ENCODE results near the gene ITGB8.
"Not testable (repeated sequence)": the region's sequence is repeated elsewhere in the genome, so short reads cannot be mapped to it uniquely, and the experiment has no call there.

ITGB8 gene

DNA sequence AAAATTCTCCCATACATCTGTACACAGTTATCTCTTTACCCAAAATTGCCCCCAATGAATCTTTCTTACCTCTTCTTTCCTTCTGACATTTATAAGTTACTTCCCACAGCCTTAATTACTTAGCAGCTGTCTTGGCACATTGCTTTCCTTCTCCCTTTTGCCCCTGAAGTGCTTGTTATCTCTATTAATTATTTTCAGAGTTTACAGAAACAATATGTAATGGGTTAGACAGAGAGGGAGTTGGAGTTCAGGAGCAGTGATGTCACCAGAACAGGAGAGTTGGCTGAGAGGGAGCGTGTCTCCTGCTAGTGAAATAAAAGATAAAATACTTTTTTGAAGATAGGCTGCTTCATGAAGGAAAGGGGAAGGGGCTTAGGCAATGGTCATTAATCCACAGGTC lies 57.4 kb downstream of the ITGB8 start:
- TF ChIP-seq SNAI2 (CRISPR knock-in tag; IDR thresholded peaks at IDR 0.05) (no peak), ZC3H10 (CRISPR knock-in tag; IDR thresholded peaks at IDR 0.05) (no peak), OSR1 (CRISPR knock-in tag; IDR thresholded peaks at IDR 0.05) (no peak), TCF4 (CRISPR knock-in tag; IDR thresholded peaks at IDR 0.05; ENCODE audit: borderline replicate concordance) (no peak), PPARA (CRISPR knock-in tag; IDR thresholded peaks at IDR 0.05; ENCODE audit: borderline replicate concordance) (no peak), ZNF565 (CRISPR knock-in tag; conservative IDR thresholded peaks at IDR 0.05; ENCODE audit: low read depth) (no peak), ZFP3 (CRISPR knock-in tag; IDR thresholded peaks at IDR 0.05) (no peak), ISL1 (CRISPR knock-in tag; IDR thresholded peaks at IDR 0.05) (no peak), ZNF8 (CRISPR knock-in tag; IDR thresholded peaks at IDR 0.05) (no peak), ARNTL (CRISPR knock-in tag; IDR thresholded peaks at IDR 0.05; ENCODE audit: borderline replicate concordance, low read depth) (no peak), GLIS3 (CRISPR knock-in tag; IDR thresholded peaks at IDR 0.05) (no peak), ESRRG (CRISPR knock-in tag; IDR thresholded peaks at IDR 0.05) (no peak), TOX (CRISPR knock-in tag; IDR thresholded peaks at IDR 0.05; ENCODE audit: borderline replicate concordance) (no peak), ZFP30 (CRISPR knock-in tag; IDR thresholded peaks at IDR 0.05) (no peak), CSDC2 (CRISPR knock-in tag; IDR thresholded peaks at IDR 0.05) (no peak), RARB (CRISPR knock-in tag; IDR thresholded peaks at IDR 0.05) (no peak)
- TF ChIP-seq, protein P1, sequence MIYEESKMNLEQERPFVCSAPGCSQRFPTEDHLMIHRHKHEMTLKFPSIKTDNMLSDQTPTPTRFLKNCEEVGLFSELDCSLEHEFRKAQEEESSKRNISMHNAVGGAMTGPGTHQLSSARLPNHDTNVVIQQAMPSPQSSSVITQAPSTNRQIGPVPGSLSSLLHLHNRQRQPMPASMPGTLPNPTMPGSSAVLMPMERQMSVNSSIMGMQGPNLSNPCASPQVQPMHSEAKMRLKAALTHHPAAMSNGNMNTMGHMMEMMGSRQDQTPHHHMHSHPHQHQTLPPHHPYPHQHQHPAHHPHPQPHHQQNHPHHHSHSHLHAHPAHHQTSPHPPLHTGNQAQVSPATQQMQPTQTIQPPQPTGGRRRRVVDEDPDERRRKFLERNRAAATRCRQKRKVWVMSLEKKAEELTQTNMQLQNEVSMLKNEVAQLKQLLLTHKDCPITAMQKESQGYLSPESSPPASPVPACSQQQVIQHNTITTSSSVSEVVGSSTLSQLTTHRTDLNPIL (CRISPR knock-in tag; IDR thresholded peaks at IDR 0.05; ENCODE audit: low read depth): no peak
- TF ChIP-seq, protein P2, sequence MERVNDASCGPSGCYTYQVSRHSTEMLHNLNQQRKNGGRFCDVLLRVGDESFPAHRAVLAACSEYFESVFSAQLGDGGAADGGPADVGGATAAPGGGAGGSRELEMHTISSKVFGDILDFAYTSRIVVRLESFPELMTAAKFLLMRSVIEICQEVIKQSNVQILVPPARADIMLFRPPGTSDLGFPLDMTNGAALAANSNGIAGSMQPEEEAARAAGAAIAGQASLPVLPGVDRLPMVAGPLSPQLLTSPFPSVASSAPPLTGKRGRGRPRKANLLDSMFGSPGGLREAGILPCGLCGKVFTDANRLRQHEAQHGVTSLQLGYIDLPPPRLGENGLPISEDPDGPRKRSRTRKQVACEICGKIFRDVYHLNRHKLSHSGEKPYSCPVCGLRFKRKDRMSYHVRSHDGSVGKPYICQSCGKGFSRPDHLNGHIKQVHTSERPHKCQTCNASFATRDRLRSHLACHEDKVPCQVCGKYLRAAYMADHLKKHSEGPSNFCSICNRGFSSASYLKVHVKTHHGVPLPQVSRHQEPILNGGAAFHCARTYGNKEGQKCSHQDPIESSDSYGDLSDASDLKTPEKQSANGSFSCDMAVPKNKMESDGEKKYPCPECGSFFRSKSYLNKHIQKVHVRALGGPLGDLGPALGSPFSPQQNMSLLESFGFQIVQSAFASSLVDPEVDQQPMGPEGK (CRISPR knock-in tag; IDR thresholded peaks at IDR 0.05; ENCODE audit: borderline replicate concordance): no peak
- TF ChIP-seq, protein P3, sequence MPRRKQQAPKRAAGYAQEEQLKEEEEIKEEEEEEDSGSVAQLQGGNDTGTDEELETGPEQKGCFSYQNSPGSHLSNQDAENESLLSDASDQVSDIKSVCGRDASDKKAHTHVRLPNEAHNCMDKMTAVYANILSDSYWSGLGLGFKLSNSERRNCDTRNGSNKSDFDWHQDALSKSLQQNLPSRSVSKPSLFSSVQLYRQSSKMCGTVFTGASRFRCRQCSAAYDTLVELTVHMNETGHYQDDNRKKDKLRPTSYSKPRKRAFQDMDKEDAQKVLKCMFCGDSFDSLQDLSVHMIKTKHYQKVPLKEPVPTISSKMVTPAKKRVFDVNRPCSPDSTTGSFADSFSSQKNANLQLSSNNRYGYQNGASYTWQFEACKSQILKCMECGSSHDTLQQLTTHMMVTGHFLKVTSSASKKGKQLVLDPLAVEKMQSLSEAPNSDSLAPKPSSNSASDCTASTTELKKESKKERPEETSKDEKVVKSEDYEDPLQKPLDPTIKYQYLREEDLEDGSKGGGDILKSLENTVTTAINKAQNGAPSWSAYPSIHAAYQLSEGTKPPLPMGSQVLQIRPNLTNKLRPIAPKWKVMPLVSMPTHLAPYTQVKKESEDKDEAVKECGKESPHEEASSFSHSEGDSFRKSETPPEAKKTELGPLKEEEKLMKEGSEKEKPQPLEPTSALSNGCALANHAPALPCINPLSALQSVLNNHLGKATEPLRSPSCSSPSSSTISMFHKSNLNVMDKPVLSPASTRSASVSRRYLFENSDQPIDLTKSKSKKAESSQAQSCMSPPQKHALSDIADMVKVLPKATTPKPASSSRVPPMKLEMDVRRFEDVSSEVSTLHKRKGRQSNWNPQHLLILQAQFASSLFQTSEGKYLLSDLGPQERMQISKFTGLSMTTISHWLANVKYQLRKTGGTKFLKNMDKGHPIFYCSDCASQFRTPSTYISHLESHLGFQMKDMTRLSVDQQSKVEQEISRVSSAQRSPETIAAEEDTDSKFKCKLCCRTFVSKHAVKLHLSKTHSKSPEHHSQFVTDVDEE (CRISPR knock-in tag; IDR thresholded peaks at IDR 0.05): no peak
- TF ChIP-seq, protein P4, sequence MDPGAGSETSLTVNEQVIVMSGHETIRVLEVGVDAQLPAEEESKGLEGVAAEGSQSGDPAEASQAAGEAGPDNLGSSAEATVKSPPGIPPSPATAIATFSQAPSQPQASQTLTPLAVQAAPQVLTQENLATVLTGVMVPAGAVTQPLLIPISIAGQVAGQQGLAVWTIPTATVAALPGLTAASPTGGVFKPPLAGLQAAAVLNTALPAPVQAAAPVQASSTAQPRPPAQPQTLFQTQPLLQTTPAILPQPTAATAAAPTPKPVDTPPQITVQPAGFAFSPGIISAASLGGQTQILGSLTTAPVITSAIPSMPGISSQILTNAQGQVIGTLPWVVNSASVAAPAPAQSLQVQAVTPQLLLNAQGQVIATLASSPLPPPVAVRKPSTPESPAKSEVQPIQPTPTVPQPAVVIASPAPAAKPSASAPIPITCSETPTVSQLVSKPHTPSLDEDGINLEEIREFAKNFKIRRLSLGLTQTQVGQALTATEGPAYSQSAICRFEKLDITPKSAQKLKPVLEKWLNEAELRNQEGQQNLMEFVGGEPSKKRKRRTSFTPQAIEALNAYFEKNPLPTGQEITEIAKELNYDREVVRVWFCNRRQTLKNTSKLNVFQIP (CRISPR knock-in tag; IDR thresholded peaks at IDR 0.05; ENCODE audit: borderline replicate concordance, low read depth): no peak
- ATAC-seq: no peak

DNA sequence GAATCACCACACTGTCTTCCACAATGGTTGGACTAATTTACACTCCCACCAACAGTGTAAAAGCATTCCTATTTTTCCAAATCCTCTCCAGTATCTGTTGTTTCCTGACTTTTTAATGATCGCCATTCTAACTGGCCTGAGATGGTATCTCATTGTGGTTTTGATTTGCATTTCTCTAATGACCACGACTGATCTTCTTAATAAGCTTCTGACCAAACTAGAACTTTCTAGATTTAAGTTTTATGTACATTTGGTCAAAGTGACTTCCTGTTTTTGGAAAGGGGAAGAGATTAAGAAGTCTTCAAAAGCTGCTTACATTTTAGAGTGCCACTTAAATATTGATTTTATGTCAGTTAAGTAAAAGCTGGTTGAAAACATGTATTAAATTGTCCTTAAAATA lies 58.5 kb downstream of the ITGB8 start:
- not testable (repeated sequence) for ATAC-seq

DNA sequence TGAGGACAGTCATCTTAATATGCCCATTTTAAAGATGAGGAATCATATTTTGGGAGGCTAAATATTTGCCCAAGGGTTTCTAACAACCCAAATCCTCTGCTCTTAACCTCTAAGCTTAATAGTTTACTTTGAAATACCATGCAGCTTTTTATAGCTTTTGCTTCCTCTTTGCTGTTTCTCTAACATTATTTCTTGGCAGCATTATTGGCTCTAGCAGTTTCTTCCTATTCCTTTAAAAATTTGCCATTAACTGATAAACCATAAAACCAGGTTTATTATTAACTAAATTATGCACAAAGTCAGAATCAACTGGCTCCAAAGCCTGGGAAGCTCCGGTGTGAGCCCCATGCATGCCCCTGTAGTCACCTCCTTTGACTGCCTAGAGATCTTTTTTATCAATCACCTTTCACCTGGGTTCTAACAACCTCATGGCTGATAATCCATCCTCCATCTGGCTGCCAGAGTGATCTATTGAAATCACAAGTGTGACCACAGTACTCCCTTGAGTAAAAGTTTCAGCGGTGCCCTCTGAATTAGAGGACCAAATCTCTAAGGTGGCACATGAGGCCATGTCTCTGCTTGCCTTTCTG lies 62.4 kb downstream of the ITGB8 start:
- no peak for TF ChIP-seq GLIS3 (CRISPR knock-in tag; IDR thresholded peaks at IDR 0.05)
- TF ChIP-seq, protein P2 (CRISPR knock-in tag; IDR thresholded peaks at IDR 0.05; ENCODE audit: borderline replicate concordance): no peak
- no peak for TF ChIP-seq ZFP3 (CRISPR knock-in tag; IDR thresholded peaks at IDR 0.05)
- TF ChIP-seq ZNF8 (CRISPR knock-in tag; IDR thresholded peaks at IDR 0.05): no peak
- TF ChIP-seq, protein P1 (CRISPR knock-in tag; IDR thresholded peaks at IDR 0.05; ENCODE audit: low read depth): no peak
- no peak for TF ChIP-seq BACH2 (CRISPR knock-in tag; IDR thresholded peaks at IDR 0.05; ENCODE audit: borderline replicate concordance)
- TF ChIP-seq ZFP30 (CRISPR knock-in tag; IDR thresholded peaks at IDR 0.05): no peak
- TF ChIP-seq TCF4 (CRISPR knock-in tag; IDR thresholded peaks at IDR 0.05; ENCODE audit: borderline replicate concordance): no peak
- TF ChIP-seq ESRRG (CRISPR knock-in tag; IDR thresholded peaks at IDR 0.05): no peak
- TF ChIP-seq, protein P5, sequence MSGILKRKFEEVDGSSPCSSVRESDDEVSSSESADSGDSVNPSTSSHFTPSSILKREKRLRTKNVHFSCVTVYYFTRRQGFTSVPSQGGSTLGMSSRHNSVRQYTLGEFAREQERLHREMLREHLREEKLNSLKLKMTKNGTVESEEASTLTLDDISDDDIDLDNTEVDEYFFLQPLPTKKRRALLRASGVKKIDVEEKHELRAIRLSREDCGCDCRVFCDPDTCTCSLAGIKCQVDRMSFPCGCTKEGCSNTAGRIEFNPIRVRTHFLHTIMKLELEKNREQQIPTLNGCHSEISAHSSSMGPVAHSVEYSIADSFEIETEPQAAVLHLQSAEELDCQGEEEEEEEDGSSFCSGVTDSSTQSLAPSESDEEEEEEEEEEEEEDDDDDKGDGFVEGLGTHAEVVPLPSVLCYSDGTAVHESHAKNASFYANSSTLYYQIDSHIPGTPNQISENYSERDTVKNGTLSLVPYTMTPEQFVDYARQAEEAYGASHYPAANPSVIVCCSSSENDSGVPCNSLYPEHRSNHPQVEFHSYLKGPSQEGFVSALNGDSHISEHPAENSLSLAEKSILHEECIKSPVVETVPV (CRISPR knock-in tag; IDR thresholded peaks at IDR 0.05): no peak
- no peak for TF ChIP-seq ZC3H10 (CRISPR knock-in tag; IDR thresholded peaks at IDR 0.05)
- no peak for TF ChIP-seq ISL1 (CRISPR knock-in tag; IDR thresholded peaks at IDR 0.05)
- TF ChIP-seq SNAI2 (CRISPR knock-in tag; IDR thresholded peaks at IDR 0.05): no peak
- TF ChIP-seq OSR1 (CRISPR knock-in tag; IDR thresholded peaks at IDR 0.05): no peak
- TF ChIP-seq PPARA (CRISPR knock-in tag; IDR thresholded peaks at IDR 0.05; ENCODE audit: borderline replicate concordance): no peak

More for the DNA sequence above, 62.4 kb downstream of the ITGB8 start:
- ATAC-seq: no peak
